Activated CD4-positive, CD25-positive, alpha-beta regulatory T cell treated with anti-CD3 and anti-CD28 coated beads, Interleukin-2, amount 50 U/mL, for 24 hours (primary cell): Measurements from ENCODE around the gene HBB.
"Not testable (repeated sequence)": the region's sequence is repeated elsewhere in the genome, so short reads cannot be mapped to it uniquely, and the experiment has no call there.

Experiments
- ATAC-seq, 2 donors: fragments of 150-1000 bp; cut with Tn5 transposase; one replicate each; pipeline ENCODE4 v1.10.0; 2021; ENCODE audit warnings: mild to moderate bottlenecking in 1 of 2, moderate library complexity in 1 of 2

HBB gene

GRCh38 chr11:5226732-5227310, at the start of gene HBB:
TSS of gene HBB (minus strand) at chr11:5227071. CDS start at chr11:5227021, 50 bp downstream.
- no peak for ATAC-seq

GRCh38 chr11:5275369-5276110, 48.7 kb upstream of the HBB start:
- no peak for ATAC-seq

DNA sequence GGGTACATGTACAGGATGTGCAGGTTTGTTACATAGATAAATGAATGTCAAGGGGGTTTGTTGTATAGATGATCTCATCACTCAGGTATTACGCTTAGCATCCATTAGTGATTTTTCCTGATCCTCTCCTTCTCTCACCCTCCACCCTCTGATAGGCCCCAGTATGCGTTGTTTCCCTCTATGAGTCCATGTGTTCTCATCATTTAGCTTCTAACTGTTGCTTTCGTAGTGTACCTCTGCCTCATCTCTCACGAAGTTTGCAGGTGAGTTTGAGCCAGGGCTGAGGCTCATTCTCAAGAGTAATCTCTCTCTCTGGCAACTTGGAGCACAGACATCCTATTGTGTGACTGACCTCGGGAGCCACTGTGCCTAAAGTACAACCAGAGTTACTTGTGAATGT, 47.5 kb upstream of the HBB start:
- no peak for ATAC-seq

GRCh38 chr11:5272395-5273017, 45.6 kb upstream of the HBB start:
- no peak for ATAC-seq

GRCh38 chr11:5269715-5270147, 42.9 kb upstream of the HBB start, which contains the start of gene HBE1:
TSS of gene HBE1 (minus strand) at chr11:5269945. CDS start at chr11:5269890, 55 bp downstream.
- ATAC-seq, result no peak

DNA sequence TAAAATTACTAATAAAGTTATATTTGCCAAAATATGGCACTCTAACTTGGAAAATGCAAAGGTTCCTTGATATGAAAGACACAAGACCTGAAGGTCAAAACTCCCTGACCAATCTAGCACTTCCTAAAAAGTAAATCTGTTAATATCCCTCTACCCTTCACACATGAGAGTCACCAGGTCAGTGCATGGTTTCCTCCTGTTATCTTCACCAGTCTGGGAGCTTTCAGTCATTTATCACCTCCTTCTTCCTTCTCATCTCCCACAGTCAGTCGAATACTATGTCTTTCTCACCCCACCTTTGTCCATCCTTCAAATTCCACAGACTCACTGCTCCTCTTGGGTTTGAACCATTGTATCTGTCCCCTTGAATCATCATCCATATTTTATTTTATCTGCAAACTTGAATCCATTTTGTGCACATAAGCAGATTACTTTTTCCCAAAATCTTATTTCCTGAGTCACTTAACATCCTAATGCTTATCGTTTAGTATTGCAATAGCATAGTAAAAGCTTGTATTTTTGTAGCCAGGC, 40.2 kb upstream of the HBB start:
- ATAC-seq, result no peak

DNA sequence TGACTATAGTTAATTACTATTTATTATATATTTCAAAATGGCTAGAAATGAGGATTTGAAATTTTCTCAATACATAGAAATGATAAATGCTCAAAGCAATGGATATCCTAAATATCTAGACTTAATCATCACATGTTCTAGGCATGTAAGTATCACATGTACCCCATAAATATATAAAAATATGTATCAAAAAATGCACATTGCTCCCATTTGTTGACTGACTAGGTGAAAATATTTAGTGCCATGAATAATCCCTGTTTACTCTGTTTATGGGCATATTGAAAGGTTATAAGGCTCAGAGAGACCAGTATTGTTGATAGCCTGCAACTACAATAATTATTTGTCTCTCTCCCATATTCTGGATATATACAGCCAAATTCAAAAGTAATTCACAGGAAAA, 39.7 kb upstream of the HBB start:
- no peak for ATAC-seq

DNA sequence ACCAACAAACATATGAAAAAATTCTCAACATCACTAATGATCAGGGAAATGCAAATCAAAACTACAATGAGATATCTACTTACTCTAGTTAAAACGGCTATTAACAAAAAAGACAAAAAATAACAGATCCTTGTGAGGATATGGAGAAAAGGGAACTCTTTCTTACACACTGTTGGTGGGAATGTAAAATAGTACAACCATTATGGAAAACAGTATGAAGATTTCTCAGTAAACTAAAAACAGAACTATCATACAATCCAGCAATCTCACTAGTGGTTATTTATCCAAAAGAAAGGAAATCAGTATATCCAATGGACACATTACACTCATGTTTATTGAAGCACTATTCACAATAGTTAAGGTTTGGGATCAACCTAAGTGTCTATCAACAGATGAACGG, 39.0 kb upstream of the HBB start:
- no peak for ATAC-seq

DNA sequence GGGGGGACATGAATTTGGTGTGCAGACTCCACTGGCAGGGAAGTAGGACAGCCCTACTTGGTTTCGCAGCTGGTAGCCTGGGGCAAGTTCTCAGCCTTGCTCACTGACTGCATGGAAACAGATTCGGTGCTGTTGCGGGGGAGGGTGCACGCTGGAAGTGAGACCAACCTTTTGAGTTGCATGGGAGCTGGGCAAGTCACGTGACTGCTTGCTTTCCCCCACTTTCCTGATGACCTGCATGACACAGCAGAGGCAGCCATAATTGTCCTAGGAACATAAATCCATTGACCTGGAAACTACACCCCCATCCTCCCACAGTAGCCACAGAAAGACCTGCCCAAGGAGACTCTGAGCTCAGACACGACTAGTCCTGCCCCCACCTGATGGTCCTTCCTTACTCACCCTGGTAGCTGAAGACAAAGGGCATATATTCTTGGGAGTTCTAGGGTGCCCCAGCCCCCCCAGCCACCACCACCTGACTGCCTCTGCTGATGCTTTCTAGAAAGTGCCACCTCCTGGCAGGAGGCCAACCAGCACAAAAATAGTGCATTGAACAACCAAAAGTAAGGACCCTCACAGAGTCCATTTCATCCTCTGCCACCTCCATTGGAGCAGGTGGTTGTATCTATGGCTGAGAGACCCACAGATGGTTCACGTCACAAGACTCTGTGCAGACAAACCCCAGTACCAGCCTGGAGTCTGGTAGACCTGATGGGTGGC, 31.8 kb upstream of the HBB start:
- no peak for ATAC-seq

- ATAC-seq, result no peak
These were observed 30.4 kb upstream of the HBB start for GRCh38 chr11:5257296-5257695.

DNA sequence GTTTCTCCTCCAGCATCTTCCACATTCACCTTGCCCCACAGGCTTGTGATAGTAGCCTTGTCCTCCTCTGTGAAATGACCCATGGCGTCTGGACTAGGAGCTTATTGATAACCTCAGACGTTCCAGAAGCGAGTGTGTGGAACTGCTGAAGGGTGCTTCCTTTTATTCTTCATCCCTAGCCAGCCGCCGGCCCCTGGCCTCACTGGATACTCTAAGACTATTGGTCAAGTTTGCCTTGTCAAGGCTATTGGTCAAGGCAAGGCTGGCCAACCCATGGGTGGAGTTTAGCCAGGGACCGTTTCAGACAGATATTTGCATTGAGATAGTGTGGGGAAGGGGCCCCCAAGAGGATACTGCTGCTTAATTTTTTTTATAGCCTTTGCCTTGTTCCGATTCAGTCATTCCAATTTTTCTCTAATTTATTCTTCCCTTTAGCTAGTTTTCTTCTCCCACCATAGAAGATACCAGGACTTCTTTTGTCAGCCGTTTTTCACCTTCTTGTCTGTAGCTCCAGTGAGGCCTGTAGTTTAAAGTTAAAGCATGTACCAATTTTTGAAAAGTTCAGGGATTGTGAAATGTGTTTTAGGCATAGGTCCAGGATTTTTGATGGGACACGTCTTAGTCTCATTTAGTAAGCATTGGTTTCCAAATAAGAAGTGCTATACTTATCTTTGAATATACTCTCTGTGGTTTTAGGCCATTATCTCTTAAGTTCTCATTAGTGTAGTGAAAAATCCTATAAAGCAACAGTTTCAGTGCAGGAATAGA, 28.0 kb upstream of the HBB start, which contains the start of gene HBG2:
Gene HBG2, minus strand, starts transcription at position 136 of the 768 bp plus-strand sequence. Its CDS starts 53 bp downstream, at position 83.
- not testable (repeated sequence) for ATAC-seq

GRCh38 chr11:5254023-5254422, 27.2 kb upstream of the HBB start:
- not testable (repeated sequence) for ATAC-seq

DNA sequence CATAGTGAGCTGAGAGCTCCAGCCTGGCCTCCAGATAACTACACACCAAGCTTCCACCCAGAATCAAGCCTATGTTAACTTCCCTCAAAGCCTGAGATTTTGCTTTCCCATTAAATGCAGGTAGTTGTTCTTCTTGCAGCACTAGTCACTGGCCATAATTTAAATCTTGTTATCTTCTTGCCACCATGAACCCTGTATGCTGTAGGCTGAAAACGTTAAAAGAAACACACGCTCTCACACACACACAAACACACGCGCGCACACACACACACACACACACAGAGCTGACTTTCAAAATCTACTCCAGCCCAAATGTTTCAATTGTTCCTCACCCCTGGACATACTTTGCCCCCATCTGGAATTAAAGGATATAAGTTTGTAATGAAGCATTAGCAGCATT, 26.6 kb upstream of the HBB start:
- not testable (repeated sequence) for ATAC-seq

GRCh38 chr11:5252919-5253265, 26.0 kb upstream of the HBB start:
- no peak for ATAC-seq

DNA sequence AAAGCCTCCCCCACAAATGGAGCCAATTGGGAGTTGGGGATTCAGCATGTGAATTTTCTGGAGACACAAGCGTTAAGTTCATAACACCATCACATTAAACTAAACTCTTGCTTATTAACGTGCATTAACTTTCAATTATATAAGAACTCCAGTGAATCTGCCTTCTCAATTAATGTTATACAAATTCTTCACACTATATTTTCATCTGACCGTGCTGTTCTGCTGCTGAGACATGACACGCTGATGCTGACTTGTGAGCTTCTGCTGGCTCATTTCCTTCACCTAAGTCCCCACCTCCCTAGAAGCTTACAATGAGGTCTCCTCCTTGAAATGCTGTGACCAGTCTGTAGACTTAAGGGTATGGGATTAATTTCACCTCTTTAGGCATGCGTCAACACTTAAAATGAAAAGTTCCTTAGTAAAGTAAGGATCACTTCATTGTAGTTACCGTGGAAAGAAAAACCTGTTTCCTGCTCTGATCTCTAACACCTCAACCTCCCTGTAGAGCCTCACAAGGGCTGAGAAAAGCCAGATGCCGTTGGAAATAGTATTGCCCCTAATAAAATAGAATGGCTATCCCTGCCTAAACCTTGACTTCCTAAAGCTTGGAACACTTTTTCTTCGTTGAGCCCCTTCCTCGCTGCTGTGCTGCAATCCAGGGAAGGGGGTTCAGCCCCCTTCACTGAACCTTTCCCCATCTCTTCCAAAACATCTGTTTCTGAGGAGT, 25.5 kb upstream of the HBB start:
- ATAC-seq, result no peak

DNA sequence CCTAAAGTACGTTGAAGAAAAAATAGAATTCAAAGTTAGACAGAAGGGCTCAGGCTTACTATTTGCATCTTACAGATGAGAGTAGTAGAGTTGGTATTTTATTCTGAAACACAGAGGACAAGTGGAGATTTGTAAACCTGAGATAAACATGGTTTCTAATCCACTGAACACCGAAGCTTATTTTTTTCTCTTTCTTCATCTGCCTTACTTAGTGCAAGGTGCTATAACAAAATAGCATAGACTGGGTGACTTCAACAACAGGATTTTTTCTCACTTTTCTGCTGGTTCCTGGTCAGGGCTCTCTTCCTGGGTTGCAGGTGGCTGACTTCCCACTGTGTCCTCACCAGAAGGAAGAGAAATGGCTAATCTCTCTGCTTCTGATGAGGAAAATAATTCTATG, 24.9 kb upstream of the HBB start:
- no peak for ATAC-seq

DNA sequence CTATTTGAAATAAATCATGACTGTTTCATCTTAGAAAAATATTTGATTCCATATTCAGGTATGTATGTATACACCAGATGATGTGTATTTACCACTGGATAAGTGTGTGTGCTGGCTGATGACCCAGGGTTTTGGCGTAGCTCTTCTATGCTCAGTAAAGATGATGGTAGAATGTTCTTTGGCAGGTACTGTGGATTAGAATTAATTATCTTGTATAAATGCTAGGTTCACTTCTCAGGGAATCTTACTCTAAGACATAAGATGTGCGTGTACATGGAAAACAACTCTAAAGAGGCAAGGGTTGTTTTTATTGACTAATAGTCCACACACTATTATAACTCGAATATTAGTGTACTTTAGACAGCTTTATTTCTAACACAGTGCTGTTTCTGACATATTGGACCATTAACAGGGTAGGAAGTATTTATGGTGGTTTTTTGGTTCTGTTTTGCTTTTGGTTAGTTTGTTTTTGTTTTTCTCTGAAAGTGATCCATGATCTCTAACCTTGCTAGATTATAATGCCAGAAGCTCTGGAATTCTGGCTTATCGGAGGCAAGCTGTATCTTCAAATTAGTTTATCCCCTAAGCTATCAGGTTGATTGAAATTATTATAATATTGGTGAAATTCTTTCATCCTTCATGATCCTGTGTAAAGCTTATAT, 23.8 kb upstream of the HBB start:
- no peak for ATAC-seq

- ATAC-seq, result not testable (repeated sequence)
These were observed 23.0 kb upstream of the HBB start, which contains the start of gene HBG1 for GRCh38 chr11:5249807-5250396. TSS of gene HBG1 (minus strand) at chr11:5249857. CDS start at chr11:5249804, 53 bp downstream.

DNA sequence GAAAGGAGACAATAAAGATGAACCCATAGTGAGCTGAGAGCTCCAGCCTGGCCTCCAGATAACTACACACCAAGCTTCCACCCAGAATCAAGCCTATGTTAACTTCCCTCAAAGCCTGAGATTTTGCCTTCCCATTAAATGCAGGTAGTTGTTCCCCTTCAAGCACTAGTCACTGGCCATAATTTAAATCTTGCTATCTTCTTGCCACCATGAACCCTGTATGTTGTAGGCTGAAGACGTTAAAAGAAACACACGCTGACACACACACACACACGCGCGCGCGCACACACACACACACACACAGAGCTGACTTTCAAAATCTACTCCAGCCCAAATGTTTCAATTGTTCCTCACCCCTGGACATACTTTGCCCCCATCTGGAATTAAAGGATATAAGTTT, 21.6 kb upstream of the HBB start:
- not testable (repeated sequence) for ATAC-seq

DNA sequence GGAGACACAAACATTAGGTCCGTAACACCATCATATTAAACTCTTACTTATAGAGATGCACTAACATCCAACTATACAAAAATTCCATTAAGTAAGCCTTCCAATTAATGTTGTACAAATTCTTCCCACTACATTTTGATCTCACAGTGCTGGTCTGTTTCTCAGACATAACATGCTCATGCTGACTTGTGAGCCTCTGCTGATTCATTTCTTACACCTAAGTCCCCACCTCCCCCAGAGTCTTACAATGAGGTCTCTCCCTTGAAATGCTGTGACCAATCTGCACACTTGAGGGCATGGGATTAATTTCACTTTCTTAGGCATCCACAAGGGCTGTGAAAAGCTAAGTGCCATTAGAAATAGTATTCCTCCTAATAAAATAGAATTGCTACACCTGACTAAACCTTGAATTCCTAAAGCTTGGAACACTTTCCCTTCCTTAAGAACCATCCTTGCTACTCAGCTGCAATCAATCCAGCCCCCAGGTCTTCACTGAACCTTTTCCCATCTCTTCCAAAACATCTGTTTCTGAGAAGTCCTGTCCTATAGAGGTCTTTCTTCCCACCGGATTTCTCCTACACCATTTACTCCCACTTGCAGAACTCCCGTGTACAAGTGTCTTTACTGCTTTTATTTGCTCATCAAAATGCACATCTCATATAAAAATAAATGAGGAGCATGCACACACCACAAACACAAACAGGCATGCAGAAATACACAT, 20.8 kb upstream of the HBB start:
- ATAC-seq, result no peak
